NK-92 (cell line): ENCODE results near the gene PRRT4.

Source experiments
- DNase-seq: peaks from one replicate; lab custom pipeline; 2025; ENCODE audit not compliant: unreplicated experiment; lab: John Stamatoyannopoulos, UW

The PRRT4 gene

GRCh38 chr7:128376077-128376476 lies 14.6 kb upstream of the PRRT4 start:
- no peak for DNase-seq

DNA sequence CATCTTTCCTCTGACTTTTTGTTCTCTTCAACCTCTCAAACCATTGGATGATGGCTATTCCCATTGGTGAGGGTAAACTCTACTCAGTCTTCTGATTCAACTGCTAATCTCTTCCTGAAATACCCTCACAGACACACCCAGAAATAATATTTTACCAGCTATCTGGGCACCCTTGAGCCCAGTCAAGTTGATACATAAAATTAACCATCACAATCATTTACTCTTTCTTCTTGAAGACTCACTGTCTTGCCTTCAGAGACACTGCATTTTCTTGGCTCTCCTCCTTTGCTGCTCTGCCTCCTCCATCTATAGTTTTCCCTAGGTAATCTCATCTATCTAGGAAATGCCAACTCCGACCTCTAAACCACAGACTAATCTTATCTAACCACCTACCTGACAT lies 12.6 kb upstream of the PRRT4 start:
- DNase-seq = no peak

DNA sequence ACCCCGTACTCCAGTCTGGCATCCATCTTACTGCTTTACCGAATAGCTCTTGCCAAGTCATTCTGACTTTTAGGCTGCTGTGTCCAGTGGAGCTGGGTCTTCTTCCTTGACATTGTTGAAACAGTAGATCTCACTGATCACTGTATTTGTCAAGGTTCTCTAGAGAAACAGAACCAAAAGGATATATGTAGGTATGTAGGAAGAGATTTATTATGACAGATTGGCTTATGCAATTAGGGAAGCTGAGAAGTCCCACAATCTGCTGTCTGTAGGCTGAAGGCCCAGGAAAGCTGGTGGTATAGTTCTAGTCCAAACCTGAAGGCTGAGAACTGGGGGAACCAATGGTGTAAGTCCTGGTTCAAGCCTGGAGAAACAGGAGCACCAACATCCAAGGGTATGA lies 12.1 kb upstream of the PRRT4 start:
- DNase-seq = no peak

DNA sequence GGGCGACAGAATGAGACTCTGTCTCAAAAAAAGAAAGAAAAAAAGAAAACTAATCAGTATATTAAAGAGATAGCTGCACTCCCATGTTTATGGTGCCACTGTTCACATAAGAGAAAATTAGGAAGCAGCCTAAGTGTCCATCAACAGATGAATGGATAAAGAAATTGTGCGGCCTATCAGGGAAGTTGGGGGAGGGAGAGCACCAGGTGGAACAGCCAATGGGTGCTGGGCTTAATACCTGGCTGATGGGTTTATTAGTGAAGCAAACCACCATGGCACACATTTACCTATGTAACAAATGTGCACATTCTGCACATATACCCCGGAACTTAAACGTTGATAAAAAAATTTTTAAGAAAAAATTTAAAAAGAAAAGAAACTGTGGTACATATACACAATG lies 9.0 kb upstream of the PRRT4 start:
- no peak for DNase-seq

- no peak for DNase-seq
These were observed 5.5 kb upstream of the PRRT4 start for GRCh38 chr7:128366986-128367385.

GRCh38 chr7:128366300-128366699 lies 4.8 kb upstream of the PRRT4 start:
- no peak for DNase-seq

DNA sequence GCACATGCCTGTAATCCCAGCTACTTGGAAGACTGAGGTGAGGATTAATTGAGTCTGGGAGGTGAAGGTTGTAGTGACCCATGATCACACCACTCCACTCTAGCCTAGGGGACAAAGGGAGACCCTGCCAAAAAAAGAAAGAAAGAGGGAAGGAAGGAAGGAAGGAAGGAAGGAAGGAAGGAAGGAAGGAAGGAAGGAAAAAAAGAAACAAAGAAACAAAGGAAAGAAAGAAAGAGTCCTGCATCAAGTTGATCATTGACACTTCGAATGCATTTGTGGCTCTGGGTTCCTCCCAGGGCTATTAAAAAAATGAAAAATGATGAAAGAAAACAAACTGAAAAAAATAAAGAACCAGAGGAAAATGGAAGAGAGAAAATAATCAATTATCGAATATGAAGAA lies 3.9 kb upstream of the PRRT4 start:
- DNase-seq = no peak

DNA sequence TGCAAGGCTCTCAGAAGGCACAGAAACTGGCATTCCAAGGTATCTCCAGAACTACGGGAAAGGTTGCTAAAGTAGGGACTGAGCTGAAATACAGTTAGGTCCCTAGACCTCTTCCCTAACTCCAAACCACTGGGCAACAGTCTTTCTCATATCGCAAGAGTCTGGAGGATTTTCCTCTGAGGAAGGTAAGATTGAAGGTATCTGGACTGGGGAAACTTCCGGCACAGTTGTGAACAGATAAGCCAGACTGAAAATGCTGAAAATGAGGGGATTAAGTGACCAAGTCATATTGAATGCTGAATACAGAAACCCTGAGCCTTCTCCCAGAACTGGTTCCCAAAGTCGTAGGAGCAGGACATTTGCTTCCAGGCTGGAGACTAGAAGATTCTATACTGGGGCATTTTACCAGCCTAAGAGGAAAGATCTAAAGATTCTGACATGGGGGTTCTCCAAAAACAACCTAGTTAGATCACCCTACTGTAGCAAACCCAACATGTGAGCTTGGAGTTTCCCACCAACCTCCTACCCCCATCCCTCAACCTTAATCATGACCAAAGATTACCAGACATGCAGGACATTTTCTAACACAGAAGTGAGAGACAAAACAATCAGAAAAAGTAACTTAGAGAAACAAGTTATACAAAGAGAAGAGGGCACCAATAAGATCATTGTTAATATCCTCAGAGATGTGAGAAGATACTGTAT lies 2.8 kb upstream of the PRRT4 start:
- DNase-seq = no peak

GRCh38 chr7:128363261-128363721 lies 1.8 kb upstream of the PRRT4 start:
- no peak for DNase-seq

GRCh38 chr7:128362670-128363069 lies 1.2 kb upstream of the PRRT4 start:
- no peak for DNase-seq

DNA sequence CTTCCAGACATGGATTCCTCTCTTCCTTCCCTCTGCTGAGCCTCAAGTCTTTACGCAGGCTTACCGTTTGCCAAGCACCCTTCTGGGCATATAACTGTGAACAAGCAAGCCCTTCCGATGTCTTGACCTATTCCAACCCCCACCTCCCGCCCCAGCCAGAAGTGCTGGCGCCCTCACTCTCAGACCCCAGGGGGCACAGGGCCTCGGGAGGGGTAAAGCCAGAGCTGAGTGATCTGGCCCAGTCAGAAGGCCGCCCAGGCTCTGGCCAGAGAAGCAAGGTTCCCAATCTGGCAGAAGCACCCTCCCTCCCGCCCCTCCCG lies 1.2 kb downstream of the PRRT4 start:
- no peak for DNase-seq

DNA sequence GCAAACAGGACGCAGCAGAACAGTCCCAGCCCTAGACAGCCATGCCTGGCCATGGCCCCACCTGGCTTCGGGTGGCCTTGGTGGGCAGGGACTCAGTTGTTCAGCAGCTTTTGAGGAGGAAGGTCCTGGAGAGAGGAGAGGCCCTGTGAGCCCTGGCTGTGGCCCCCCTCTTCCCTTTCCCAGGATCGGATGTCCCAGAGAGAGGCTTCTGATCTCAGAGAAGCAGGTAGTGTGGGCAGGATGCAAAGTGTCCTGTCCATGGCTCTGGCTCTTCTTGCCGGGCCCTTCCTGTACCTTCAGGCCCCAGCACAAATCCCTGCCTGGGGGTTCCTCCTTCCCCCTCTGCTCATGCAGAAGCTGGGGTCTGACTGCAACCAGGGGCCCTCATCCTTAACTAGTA lies 1.6 kb downstream of the PRRT4 start:
- no peak for DNase-seq

DNA sequence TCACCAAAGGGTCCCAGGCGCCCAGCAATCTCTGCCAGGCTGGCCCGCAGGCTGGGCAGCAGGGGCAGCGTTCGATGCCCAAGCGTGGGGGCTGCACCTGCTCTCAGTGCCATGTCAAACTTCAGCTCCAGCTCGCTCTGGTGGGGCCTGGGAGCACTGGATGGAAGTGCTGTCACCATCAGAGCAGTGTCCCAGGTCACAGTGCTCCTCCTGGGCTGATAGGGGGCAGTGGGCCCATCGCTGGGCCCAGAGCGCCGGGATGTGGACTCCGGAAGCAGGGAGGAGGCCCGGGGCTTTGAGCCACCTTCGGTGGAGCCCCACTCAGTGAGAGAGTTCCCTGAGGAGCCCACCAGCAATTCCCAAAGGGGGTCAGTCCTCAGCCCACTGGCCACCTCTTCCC lies 2.2 kb downstream of the PRRT4 start:
- no peak for DNase-seq

DNA sequence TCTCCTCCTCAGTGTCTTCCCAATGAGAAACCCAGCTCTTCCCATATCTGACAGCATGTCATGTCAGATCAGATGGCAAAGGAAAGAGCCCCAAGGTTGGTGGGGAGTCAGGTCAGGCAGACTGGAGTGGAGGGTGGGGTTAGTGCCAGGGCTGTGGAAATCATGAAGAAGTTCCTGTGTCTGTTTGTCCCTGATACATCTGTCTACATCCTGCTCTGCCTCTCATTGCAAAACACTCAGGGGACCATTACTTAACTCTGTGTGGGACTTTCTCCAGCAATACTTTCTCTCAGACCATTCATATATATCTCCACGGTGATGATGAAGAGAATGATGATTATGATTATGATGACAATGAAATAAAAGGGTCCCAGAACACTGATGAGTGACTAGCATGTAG lies 3.3 kb downstream of the PRRT4 start:
- DNase-seq = no peak

- no peak for DNase-seq
These were observed 4.3 kb downstream of the PRRT4 start for GRCh38 chr7:128357217-128357613.

- no peak for DNase-seq
These were observed 4.8 kb downstream of the PRRT4 start for GRCh38 chr7:128356546-128357216.

DNA sequence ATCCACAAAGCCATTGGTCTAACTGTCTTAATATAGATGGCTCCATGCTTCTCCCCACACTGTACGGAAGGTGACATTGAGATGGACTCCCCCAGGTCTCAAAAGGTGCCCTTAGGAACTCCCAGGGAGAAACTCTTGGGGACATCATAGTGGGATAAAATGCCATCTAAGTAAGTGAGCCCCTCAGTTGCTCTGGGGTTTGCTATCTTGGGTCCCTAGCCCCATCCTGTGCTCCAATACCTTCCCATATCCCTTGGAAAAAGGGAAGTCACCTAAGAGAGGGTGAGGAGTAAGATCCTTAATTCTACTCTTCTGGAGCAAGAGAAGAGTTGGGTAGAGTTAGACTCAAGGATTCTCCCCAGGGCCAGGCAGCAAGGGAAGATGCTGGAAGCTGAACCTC lies 7.9 kb downstream of the PRRT4 start:
- DNase-seq = no peak

GRCh38 chr7:128353189-128353588 lies 8.3 kb downstream of the PRRT4 start:
- no peak for DNase-seq

GRCh38 chr7:128352636-128353035 lies 8.9 kb downstream of the PRRT4 start:
- DNase-seq = no peak

- DNase-seq = no peak
These were observed 9.3 kb downstream of the PRRT4 start for GRCh38 chr7:128352153-128352537.

DNA sequence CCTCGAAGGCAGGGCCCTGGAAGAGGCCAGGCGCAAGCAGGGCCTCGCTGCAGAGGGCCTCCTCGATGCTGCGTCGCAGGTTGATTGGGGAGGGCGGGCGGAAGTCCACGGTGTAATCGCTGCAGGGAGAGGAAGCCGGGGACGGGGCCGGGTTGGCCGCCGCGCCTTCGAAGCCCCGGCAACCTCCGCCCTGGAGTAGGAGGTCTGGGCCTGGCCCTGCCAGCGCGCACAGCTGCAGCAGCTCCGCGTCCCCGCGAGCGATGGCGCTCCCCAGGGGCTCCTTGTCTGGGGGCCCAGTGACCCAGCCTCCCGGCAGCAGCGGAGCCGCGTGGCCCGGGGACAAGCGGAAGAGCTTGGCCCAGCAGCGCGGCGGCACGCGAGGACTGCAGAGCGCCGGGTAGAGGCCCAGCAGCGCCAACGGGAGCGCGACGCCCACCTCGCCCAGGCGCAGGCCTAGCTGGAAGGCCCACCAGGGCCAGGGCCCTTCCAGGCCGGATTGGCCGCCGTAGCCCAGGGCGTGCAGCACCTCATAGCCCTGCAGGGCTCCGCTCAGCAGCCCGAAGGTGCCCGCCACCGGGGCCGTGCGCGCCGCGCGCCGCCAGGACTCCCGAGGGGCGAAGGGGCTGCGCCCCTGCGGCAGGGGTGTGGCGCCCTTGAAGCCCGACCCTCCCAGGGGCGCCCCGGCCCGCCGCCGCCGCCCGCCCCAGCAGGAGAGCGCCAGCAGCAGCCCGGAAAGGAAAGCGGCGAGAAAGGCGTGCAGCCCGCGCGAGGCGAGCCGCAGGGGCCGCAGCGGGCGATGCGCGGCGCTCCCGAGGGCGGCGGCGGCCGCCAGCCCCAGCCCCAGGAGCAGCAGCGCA lies 10.0 kb downstream of the PRRT4 start:
- no peak for DNase-seq

DNA sequence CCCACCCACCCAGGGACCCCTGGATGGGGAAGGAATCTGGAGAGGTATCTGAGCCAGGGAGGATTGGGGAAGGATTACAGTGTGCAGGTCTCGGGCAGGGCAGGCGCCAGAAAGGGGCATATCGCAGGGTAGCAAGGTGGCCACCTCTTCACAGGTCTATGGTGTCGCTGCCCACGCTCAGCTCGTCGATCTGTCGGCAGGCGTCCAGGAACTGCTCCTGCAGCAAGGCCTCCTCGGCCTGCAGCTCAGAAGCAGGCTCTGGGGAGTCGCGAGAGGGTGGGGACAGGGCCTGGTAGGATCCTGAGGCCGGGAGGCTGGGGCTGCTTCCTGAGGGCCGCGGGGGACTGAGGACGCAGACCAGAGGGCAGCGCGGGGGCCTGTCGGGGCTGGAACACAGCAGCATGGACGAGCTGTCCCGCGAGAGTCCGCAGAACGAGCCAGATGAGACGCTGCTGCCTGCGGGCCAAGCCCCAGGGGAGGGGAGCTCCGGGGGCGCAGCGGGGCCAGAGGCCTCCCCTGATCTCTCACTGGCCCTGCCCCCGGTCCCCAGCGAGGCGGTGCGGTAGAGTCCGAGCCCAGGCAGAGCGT lies 10.7 kb downstream of the PRRT4 start:
- no peak for DNase-seq
